Occipital lobe (tissue), 2 donors: ENCODE data around the gene HTR3C. TPM values are rescaled to one million over a fixed set of nuclear protein-coding genes. Genes with fewer than 3 reads are reported as not detected.
"Not testable (repeated sequence)": the region's sequence is repeated elsewhere in the genome, so short reads cannot be mapped to it uniquely, and the experiment has no call there.

ENCODE experiments used
- DNase-seq: peaks from one replicate; lab custom pipeline; 2025; lab: John Stamatoyannopoulos, UW
- total RNA-seq: library from RNA; depleted of rRNA; stranded (reverse); fragments of >200 nt; gene quantifications from one replicate; pipeline ENCODE4 v1.2.3, GENCODE V29; 2014

HTR3C gene
- not detected for total RNA-seq

- DNase-seq = no peak
Measured at GRCh38 chr3:184052767-184053166, at the start of gene HTR3C. Gene HTR3C (plus strand): TSS chr3:184053047. CDS start chr3:184053081, 34 bp downstream.

GRCh38 chr3:184003187-184003967, 49.5 kb upstream of the HTR3C start:
- DNase-seq = no peak

GRCh38 chr3:184004476-184004875, 48.4 kb upstream of the HTR3C start:
- DNase-seq = no peak

DNA sequence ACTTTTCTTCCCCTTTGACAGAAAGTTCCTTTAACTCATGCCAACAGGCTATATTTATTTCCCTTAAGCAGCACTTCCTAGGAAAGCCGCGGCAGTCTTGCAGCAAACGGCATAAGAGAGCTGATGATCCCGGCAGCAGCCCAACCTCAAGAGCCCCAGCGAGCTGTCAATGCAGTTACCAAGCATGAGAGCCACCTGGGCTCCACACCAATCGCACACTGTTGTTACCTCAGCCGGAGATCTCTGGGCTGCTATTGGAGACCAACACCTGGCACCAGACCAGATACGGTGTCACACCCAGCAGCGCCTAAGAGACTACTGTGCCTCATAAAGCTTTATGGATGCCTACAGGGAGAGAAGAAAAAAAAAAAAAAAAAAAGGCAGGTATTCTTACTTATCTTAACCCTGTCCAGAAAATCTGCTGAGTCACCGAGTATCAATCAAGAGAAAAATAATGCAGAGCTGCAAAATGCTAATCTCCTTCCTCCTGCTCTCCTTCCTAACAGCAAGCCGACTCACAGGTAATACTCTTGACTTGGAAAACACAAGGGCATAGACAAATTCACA, 46.8 kb upstream of the HTR3C start:
- no peak for DNase-seq

DNA sequence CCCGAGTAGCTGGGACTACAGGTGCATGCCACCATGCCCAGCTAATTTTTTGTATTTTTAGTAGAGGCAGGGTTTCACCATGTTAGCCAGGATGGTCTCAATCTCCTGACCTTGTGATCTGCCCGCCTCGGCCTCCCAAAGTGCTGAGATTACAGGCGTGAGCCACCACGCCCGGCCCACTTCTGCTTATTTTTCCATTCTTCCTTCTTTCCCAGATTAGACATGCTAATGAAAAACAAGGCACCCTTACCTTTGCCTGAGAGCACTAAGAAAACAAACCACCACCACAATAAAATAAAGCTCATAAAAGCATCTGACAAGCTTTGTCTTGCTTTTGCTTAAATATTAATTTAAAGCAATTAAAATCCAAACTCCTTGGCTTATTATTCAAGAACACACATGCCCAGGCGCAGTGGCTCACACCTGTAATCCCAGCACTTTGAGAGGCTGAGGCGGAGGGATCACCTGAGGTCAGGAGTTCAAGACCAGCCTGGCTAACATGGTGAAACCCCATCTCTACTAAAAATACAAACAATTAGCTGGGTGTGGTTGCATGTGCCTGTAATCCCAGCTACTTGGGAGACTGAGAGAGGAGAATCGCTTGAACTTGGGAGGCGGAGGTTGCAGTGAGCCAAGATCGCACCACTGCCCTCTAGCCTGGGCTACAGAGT, 45.6 kb upstream of the HTR3C start:
- DNase-seq = not testable (repeated sequence)

- no peak for DNase-seq
Measured at GRCh38 chr3:184008161-184008560, 44.7 kb upstream of the HTR3C start.

- no peak for DNase-seq
Measured at GRCh38 chr3:184011230-184011876, 41.5 kb upstream of the HTR3C start.

GRCh38 chr3:184011937-184012889, 40.6 kb upstream of the HTR3C start:
- no peak for DNase-seq

GRCh38 chr3:184015381-184016019, 37.3 kb upstream of the HTR3C start:
- DNase-seq = no peak

DNA sequence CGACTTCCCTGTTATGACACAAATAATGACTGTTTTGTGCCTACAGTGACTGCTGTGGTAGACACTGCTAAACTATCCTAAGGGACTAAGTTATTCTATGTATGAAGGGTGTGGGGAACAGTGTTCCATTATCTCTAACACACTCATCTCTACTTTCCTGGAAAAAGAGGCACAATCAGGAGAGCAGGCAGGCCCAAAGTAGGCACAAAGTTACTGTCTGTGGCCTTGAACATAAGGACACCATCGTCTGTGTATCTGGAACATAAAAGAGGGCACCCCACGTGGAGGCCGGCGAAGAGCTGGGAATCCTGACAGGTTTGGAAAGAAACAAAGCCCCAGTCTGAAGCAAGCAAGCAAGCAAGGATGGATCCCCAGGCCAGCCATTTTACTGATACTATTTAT, 36.7 kb upstream of the HTR3C start:
- no peak for DNase-seq

DNA sequence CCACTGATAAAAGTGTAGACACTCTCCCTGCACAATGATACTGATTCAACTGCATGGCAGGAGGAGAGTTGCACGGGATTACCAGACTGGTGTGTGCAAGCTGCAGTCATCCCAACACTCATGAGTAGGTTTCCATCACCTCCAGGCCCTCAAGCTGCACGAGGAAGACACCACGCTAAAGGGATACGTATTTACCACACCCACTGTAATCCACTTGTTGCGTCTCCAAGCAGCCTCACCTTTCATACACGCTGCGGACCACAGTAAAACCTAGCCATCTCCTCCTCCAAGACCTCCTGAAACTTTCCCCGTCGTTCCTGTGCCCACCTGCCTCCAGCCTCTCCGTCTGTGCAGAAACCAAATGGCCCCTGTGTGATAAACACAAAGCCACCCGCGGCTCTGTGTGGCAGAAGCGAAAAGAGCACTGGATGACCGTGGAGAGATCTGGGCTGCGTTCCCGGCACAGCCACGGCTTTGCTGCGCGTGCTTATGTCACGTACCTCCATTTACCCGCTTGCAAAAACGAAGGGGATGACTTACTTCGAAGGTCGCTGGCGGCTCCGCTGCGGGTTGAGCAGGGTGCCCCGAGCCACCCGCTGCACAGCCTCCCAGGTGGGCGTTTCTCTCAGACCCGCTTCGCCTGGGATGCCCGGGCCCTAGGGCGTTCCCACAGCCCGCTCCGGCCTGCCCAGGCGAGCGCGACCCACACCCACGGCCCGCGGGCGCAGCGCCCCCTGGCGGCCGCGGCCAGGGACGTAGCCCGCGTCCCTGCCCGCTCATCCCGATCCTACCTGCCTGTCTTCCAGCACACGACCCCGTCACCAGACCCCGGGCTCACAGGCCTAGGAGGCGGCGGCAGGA, 35.8 kb upstream of the HTR3C start:
- peak; percentile 66 for DNase-seq

GRCh38 chr3:184017672-184018423, 35.0 kb upstream of the HTR3C start, which contains the start of gene ABCC5:
Gene ABCC5 (minus strand): TSS chr3:184017884. CDS start chr3:184014392, 3,492 bp downstream.
- peak; percentile 93 for DNase-seq

GRCh38 chr3:184018424-184018973, 34.3 kb upstream of the HTR3C start:
- no peak for DNase-seq

- no peak for DNase-seq
Measured at GRCh38 chr3:184022323-184022722, 30.5 kb upstream of the HTR3C start.

DNA sequence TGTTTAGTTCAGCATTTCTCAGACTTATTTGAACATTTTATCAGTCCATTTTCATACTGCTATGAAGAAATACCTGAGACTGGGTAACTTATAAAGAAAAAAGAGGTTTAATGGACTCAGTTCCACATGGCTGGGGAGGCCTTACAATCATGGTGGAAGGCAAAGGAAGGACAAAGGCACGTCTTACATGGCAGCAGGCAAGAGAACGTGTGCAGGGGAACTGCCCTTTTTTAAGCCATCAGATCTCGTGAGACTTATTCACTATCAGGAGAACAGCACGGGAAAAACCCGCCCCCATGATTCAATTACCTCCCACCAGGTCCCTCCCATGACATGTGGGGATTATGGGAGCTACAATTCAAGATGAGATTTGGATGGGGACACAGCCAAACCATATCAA, 27.6 kb upstream of the HTR3C start:
- DNase-seq = not testable (repeated sequence)

GRCh38 chr3:184028275-184028890, 24.5 kb upstream of the HTR3C start:
- not testable (repeated sequence) for DNase-seq

- no peak for DNase-seq
Measured at GRCh38 chr3:184029443-184029842, 23.4 kb upstream of the HTR3C start.

- DNase-seq = no peak
Measured at GRCh38 chr3:184030536-184030935, 22.3 kb upstream of the HTR3C start.
